ENCODE results near the gene SCUBE1.

SCUBE1 gene

DNA sequence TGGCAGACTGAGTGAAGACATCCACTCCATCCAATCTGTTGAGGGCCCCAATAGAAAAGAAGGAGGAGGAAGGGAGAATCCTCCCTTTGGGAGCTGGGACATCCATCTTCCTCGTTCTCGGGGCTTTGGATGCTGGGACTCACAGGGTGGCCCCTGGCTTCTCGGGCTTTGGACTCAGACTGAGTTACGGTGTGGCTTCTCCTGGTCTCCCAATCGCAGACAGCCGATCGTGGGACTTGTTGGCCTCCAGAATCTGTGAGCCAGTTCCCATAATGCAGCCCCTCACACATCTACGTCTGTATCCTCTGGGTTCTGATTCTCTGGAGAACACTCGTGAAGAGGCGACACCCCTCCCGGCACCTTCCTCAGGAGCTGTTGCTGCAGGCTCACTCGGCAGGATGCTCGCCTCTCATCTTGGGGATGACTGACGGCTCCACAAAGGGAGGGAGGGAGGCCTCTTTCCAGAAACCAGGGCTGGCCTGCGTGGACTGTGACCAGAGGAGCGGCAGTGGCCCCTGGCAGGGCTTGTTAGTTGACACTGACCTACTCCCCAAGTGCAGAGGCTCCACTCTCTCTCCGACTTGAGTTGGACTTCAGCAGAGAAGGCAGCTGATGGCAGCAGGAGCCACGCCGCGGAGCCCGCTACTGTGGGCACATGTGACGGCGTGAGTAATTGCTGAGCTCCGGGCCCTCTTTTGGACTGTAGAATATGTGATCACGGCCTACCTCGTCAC, 141.5 kb downstream of the SCUBE1 start:
- DNase-seq (ENCODE audit: low read depth in 3 of 3), result no peak

DNA sequence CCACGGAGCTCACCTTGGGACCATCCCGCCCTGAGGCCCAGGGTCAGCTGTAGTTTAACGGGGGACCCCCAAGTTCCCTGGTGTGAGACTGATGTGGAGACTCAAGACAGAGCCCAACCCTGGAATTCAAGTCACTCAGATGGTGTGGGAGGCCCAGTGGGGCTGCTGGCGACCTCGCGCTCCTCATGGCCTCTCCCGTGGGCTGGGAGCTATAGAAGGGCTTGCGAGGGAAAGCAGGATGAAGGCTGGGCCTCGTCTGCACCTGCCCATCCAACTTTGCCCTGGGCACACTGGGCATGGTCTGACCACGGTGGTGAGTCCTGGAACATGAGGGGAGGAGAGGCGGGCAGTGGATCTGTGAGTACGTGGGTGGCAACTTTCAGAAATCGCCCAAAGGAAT, 142.6 kb downstream of the SCUBE1 start:
- no peak for DNase-seq (ENCODE audit: low read depth in 3 of 3)

DNA sequence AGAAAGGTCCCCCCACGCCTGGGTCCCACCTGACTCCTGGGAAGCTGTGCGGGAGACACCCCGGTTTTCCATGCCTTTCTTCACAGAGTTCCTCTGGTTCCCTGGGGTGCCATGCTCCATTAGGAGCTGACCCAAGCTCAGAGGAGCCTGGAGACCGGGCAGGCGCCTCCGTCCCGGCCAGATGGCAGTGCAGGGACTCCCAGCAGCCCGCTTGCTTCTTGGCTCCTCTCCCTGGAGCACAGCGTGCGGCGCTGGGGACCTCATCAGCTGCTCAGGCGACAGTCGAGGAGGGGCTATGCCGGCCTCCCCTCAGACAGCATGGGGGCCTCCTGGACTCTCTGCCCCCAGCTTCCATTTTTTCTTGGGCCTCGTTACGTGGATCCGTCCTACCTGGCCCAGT, 143.1 kb downstream of the SCUBE1 start:
- DNase-seq (ENCODE audit: low read depth in 3 of 3), result no peak

DNA sequence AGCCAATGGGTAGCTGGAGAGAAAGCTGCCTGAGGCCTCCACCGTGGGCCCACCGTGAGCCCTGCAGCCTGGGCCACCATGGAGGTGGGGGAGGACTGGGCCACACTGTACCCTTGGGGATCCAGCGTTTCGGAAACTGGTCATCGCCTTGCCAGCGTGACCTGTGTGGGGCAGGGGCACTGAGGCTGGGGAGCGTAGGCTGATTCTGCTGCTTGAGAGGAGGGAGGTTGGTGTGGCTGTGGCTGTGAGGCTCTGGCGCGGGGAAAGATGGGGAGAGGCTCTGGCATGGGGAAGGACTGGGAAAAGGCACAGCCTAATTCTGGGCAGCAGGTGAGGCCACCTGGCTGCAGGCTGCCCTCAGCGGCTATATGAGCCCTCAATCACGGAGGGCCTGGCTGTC, 143.6 kb downstream of the SCUBE1 start:
- no peak for DNase-seq (ENCODE audit: low read depth in 3 of 3)

DNA sequence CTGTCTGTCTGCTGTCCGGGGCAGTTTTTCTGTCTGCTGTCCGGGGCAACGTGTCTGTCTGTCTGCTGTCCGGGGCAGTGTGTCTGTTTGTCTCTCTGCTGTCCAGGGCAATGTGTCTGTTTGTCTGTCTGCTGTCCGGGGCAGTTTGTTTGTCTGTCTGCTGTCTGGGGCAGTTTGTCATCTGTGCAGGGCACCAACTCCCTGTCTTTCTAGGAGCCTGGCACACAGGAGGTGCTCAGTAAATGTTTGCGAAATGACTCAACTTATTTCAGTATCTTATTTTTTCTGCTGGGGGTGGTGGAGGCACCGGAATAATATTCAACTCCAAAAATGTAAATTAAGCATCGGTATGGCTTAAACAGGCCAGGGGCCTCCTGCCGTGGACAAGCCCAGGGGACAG, 144.2 kb downstream of the SCUBE1 start:
- no peak for DNase-seq (ENCODE audit: low read depth in 3 of 3)

DNA sequence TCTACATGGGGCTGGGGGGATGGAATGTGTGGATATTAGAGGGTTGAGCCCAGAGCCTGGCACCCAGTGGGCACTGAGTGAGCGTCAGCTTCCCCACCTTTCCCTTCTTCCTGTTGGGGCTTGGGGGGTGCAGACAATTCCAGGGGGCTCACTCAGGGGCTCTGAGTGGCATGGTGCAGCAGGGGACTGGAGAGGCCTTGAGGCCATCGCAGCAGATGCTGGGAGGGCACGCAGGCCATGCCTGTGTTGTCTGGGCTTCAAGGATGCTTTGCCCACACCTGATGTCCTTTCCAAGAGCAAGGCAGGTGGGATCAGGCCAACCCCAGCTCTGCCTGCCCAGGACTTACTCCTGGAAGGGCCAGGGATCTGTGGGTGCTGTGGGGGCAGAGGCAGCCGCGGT, 145.0 kb downstream of the SCUBE1 start:
- no peak for DNase-seq (ENCODE audit: low read depth in 3 of 3)

DNA sequence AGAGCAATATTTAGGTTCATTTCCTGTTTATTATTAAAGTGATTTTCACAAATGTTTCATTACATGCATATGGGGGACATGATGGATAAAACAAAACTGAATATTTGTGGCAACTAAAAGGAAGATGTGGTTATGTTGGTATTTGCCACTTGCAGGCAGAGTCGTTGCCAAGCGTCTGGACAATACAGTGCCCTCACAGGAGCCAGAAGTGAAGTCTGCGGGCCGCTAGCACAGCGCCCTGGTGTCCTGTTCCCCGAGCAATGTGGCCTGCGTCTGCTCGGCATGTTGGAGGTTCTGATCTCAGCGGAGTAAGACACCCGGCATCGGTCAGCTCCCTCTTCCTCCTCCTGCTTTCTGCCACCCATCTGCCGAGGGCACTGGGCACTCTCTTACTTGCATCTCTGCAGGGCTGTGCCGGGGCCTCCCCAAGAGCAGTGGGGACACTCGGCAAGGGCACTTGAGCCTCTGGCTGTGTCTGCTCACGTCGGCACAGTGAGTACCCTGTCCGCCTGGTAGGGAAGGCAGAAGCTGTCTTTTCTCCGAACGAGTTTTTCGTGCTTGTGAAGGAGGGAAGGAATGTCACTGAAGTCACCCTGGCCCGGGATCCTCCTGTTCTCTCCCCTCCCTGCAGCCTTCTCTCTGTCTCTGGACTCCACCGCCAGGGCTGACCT, 145.8 kb downstream of the SCUBE1 start:
- no peak for DNase-seq (ENCODE audit: low read depth in 3 of 3)

DNA sequence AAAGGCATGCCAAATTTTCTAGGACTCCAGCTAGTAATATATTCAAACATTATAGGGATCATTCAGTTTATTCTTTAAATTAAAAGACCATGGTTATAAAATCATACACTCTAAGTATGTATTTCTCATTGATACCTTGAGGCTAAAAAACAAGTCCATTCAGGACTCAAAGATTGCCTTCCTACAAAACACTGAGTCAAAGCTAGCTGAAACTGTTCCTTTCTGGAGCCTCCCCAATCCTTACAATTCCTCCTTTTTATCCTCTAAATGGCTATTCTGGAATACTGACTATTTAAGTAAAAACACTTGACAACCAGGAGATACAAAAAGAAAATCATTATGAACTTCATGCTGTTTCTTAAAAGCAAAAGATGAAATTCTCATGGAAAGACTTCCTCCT, 151.3 kb downstream of the SCUBE1 start:
- no peak for DNase-seq (ENCODE audit: low read depth in 3 of 3)

DNA sequence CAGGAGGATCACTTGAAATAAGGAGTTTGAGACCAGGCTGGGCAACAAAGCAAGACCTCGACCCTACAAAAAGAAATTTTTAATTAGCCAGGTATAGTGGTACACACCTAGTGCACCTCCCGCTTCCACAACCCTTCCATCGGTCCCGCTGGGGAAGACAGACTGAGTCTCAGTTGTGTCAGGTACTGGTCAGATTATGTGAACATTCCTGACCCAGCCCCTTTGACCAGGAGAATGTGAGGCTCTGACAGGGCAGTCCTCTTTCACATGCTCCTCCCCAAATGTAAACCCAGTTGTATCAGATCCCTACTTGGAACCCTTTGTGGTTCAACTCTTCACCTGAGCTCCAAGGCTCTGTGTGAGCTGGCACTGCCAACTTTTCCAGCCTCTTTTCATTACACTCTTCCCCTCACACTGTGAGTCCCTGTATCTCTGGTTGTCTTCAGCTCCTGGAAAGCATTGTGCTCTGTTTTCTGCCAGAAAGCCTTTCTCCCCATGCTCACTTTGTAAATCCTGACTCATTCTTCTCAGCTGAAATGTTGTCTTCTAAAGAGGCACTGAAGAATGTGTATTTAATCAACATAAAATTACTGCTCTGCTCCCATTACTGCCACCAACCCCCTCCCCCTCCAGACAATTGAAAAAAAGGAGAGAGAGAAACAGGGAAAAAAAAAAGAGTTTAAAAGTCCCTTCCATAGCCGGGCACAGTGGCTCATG, 154.2 kb downstream of the SCUBE1 start:
- DNase-seq (ENCODE audit: low read depth in 3 of 3), result no peak

DNA sequence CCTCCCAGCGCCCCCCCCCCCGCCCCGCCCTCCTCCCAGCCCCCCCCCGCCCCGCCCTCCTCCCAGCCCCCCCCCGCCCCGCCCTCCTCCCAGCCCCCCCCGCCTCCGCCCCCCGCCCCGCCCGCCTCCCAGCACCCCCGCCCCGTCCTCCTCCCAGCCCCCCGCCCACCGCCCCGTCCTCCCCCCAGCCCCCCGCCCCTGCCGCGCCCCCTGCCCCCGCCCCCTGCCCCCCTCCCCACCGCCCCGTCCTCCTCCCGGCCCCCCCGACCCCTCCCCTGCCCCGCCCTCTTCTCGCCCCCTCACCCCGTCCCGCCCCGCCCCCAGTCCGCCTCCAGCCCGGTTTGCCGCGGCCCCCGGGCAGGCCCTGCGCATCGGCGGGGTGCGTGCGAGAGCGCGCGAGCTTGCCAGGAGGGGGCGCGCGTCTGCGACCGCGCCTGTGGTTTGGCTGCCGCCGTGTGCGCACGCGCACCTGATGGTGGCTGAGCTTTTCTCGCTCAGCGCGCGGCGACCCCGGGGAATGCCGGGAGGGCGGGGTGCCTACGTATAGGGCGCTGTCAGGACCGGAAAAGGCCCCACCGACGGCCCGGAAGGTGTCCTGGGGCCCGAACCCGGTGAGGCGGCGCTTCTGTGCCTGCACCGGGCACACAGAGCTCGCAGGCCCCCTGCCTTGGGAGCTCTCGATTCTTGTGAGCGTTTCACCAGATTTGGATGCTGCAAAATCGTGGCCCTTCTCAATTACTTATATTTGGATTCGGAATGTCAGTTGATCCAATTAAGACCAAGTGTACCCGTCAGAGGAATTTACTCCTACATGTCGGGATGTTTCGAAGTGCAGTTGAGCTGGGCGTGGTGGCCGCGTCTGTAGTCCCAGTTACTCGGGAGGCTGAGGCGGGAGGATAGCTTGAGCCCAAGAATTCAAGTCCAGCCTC, 155.7 kb downstream of the SCUBE1 start:
- peak; percentile 92 to 94 (median 93) for DNase-seq (ENCODE audit: low read depth in 3 of 3)

DNA sequence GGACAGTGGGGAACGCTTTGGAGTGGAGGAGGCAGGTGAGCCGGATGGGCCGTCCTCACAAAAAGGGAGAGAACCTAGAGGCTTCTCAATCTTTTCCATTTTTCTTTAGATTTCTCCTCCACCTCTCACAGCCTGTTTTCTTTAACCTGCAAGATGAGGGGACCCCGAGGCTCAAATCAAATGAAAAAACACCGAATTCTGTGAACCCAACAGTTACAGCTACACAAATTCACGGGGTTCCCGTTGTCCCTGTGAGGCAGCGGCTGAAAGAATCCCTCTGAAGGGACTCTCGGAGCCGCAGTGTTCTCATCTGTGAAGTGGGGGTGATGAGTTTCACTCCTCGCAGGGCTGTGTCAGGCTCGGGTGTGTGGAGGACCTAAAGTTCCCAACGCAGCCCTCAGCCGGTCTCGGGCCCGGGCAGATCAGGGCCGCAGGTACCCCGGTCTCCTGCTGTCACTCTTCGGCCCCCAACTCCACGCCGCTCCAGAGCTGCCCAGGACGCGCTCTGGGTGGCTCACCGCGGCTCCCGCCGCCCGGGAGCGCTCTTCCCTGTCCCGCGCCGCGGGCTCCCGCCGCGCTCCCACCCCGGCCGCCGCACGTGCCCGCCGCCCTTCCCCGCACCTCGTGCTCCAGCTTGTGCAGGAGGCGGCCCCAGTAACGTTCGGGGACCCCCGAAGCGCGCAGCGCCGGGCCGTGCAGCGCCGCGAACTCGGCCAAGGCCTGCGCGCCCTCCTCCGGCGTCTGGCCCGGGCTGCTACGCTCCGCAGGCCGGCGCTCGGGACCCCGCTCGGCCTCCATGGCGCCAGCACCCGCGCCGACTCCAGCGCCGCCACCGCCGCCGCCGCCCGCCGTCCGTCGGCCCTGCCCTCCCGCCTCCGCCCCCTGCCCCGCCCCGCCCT, 156.7 kb downstream of the SCUBE1 start, which contains the start of gene TTLL12:
TTLL12 (minus strand) TSS at position 863 of the 899 bp plus-strand sequence; CDS start at position 798, 65 bp downstream.
- peak; percentile 17 to 43 (median 32) for DNase-seq (ENCODE audit: low read depth in 3 of 3)

DNA sequence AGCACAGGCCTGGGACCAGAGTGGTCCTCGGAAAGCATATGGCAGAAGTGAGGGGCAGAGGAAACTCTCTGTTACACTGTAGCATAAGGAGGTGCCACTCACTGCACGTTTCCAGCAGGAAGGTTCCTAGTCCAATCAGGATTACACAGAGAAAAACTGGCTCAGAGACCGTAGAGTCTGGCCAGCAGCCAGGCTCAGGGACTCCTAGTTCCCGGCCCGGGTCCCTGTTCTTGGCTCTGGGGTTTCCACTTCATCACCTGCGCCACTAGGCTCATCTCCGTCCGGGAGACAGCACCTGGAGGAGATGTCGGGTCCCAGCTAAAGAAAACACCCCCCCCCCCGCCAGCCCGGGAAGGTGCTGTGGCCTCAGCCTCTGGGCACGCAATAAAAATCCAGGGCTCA, 157.3 kb downstream of the SCUBE1 start:
- DNase-seq (ENCODE audit: low read depth in 3 of 3), result no peak

DNA sequence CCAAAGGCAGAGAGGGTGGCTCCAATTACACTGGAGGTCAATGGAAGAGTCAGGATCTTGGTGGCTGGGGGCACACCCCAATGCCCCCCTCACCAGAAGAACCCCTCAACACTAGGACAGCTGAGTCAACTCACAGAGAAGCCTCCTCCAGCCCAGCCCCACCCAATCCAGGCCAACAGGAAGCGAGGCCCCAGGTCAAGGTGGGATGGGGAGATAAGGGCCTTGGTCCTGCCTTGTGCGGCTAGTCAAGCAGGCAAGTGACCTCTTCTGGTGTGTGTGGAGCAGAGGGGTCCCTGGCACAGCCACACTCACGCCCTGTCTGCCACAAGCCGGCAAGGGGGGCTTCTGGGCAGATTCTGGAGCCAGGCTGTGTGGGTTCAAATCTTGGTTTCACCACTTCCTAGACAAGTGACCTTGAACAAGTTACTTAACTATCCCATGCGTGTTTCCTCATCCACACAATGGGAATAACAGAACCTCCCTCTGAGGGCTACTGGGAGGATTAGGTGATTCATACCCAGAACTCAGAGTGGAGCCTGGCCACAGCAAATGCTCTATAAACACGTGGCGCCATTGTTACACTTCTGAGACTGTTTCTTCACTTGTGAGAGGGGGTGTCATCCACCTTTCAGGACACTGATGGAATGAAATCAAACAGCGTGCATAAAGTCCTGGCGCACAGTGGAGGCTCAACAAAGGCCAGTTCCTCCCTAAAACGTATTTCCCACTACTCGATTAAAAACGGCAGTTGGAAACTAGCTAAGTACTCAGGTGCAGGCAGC, 159.5 kb downstream of the SCUBE1 start:
- no peak for DNase-seq (ENCODE audit: low read depth in 3 of 3)

DNA sequence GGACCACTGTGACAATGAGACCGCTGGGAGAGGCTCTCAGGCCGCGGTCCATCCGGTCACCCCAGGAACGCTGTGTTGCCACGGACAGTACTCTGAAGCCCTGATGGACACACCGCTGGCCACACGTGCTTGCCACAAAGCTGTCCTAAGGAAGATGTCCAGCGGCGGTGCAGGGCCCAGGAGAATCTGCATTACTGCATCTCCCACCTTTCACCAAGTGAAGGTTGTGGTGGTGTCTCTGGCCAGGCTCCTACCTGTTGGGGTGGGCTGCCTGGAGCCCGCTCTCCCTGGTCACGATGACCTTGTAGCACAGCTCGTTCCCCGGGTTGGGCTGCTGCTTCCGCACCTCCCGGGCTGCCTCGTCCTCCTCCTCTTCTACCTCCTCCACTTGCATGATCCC, 160.4 kb downstream of the SCUBE1 start:
- no peak for DNase-seq (ENCODE audit: low read depth in 3 of 3)

DNA sequence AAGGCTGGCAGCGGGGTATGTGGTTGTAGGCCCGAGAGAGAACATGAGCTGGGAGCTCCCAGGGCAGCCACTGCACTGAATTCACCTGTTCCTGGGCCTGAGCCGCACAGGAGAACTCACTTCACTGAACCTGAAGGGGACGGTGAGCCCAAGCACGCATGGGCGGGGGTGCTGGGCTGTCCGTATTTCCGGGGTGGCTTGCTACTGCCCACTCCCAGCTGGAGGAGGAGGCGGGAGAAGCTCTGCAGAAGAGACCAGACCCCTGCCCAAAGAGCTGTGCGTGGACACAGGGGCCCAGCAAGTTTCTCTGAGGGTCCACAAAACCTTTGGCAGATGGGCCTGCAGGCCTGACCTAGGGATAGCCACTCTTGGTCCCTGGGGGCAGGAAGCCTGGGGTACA, 161.1 kb downstream of the SCUBE1 start:
- no peak for DNase-seq (ENCODE audit: low read depth in 3 of 3)

DNA sequence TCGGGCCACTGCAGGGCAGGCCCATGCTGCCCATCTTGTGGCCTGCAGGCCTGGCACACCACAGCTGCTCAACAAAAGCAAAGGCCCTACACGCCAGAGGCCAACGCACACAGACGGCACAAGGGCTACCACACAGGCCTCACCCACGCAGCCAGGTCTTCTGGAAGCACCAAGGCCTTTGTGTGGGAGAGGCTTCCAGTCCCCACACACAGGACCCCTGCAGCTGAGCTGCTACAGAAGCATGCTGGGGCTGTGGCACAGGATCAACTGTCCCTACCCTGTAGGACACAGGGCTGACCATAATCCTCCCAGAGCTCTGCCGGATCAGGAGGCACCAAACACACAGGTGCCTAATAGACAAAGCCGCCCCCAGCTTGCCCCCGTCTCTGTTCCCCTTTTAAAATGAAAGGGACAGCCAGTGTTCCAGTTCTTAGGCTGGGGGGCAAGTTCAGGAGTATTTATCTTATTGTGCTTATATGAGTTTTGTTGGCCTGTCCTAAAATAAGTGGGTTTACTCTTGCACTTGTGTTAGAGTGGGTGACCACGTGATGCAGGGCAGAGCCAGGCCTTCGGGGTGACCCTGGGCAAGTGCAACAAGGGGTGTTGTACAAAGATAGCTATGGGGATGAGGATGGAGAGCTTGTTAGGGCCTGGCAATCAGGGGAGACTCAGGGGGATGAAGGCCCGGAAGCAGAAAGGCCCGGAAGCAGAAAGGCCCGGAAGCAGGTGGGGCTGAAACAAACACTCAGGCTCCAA, 161.7 kb downstream of the SCUBE1 start:
- DNase-seq (ENCODE audit: low read depth in 3 of 3), result no peak

DNA sequence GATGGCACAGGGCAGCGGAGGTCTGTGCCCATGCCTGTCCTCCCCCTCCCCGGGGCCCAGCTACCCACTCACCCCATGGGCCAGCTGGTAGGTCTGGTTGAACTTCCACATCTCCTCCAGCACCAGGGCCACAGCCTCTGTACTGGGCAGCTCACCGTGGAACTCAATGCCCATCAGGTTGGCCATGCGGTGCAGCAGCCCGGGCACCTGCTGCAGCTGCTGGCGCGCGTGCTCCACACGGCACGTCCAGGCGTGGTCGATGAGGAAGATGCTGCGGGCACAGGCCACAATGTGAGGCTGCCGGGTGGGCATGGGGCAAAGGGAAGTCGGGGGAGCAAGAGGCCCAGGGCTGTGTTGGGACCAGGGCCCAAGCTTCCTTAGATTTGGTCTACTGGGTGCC, 162.5 kb downstream of the SCUBE1 start:
- no peak for DNase-seq (ENCODE audit: low read depth in 3 of 3)

DNA sequence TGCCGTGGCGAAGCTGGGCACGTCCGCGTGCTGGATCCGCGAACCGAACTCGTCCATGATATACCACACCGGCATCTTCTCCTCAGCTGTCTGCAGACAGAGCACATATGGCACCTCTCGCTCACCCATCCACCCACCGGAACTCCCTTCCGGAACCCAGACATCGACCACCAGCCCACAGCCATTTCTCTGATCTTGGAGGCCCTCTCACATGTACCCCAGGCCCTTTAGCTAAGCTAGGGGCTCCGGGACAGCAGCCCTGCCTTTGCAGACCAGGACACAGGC, 163.3 kb downstream of the SCUBE1 start:
- no peak for DNase-seq (ENCODE audit: low read depth in 3 of 3)

DNA sequence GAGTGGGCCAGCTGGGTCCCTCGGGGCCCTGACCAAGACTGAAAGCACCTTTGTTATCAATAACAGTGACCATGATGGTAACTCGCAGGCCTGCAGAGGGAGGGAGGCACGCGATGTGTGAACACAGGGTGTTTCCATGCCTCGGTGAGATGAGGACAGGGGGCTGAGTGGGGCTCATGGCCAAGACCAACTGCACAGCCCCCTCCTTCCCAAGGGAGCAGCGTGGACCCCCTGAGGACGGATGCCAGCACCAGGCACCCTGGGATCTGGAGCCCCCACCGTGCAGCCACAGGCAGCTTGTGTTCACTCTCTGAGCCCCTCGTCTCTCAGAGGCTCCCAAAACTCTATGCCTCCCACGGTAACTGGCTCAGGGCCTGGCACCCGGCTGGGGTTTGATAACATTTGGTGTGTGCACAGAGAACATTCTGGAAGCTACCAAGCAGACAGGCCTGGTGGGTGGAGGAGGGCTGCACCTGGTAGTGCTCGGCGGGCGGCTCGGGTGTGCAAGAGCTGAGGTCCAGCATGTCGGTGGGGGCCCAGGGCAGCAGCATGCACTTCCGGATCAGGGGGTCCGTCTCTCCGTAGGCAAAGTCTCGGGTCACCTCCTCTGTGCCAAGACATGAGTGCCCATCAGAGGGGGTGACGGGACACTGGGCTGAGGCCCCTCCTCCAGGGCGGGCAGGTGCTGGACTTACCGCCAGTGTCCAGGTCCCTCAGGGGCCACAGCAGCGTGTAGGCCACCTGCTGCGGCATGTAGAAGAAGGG, 163.8 kb downstream of the SCUBE1 start:
- DNase-seq (ENCODE audit: low read depth in 3 of 3), result no peak

Data from stimulated activated CD4-positive, alpha-beta T cell treated with anti-CD3 and anti-CD28 coated beads, TNF-alpha, amount 100 ng/mL, for 4 hours (primary cell).